Loucy (cell line): ENCODE data around the gene RCN1.

Experiments
- H2AFZ ChIP-seq: fragments of 200-600 bp; sonication (generic); 2 replicates; pipeline ENCODE4 v1.6.0; 2016; ENCODE audit warnings: antibody characterized with exemption, mild to moderate bottlenecking, low read length, moderate library complexity
- H3F3A ChIP-seq: fragments of 200-600 bp; 2 replicates; pipeline ENCODE4 v1.6.0; 2016; ENCODE audit warnings: antibody characterized with exemption, low read depth, mild to moderate bottlenecking
- H3K27me3 ChIP-seq: fragments of 200-600 bp; sonication (generic); 2 replicates; pipeline ENCODE4 v1.6.1; 2014; ENCODE audit warnings: low read length, mild to moderate bottlenecking; ENCODE audit not compliant: insufficient read depth, poor library complexity, severe bottlenecking
- H3K36me3 ChIP-seq: fragments of 200-600 bp; sonication (generic); 2 replicates; pipeline ENCODE4 v1.6.1; 2016; ENCODE audit warnings: low read length; ENCODE audit not compliant: insufficient read depth
- H3K4me1 ChIP-seq: fragments of 200-600 bp; sonication (generic); 2 replicates; pipeline ENCODE4 v1.5.1; 2014; ENCODE audit warnings: low read length, mild to moderate bottlenecking; ENCODE audit not compliant: insufficient read depth, poor library complexity, severe bottlenecking
- H3K4me2 ChIP-seq: fragments of 200-600 bp; sonication (generic); 2 replicates; pipeline ENCODE4 v1.6.0; 2014; ENCODE audit warnings: antibody characterized with exemption, low read length, low read depth, mild to moderate bottlenecking; ENCODE audit not compliant: poor library complexity, severe bottlenecking
- H3K4me3 ChIP-seq: fragments of 200-600 bp; sonication (generic); 2 replicates; pipeline ENCODE4 v1.5.1; 2014; ENCODE audit warnings: low read length, mild to moderate bottlenecking, mixed read lengths; ENCODE audit not compliant: poor library complexity, severe bottlenecking
- H3K79me2 ChIP-seq: fragments of 200-600 bp; sonication (generic); 2 replicates; pipeline ENCODE4 v1.6.1; 2014; ENCODE audit warnings: low read length; ENCODE audit not compliant: insufficient read depth
- H3K9ac ChIP-seq: fragments of 200-600 bp; sonication (generic); 2 replicates; pipeline ENCODE4 v1.6.0; 2014; ENCODE audit warnings: mild to moderate bottlenecking, low read depth, low read length, moderate library complexity; ENCODE audit not compliant: poor library complexity, severe bottlenecking
- H3K9me2 ChIP-seq: fragments of 200-600 bp; sonication (generic); replicated peaks from 2 replicates; pipeline ENCODE4 v1.6.1; 2016; ENCODE audit warnings: low read depth, low read length, mixed read lengths
- H3K9me3 ChIP-seq: fragments of 200-600 bp; sonication (generic); 2 replicates; pipeline ENCODE4 v1.6.1; 2014; ENCODE audit warnings: mild to moderate bottlenecking, antibody characterized with exemption, low read length, low read depth; ENCODE audit not compliant: insufficient read depth
- H4K20me1 ChIP-seq: fragments of 200-600 bp; sonication (generic); 2 replicates; pipeline ENCODE4 v1.6.0; 2014; ENCODE audit warnings: antibody characterized with exemption, low read length, mild to moderate bottlenecking; ENCODE audit not compliant: insufficient read depth, poor library complexity, severe bottlenecking
- CTCF ChIP-seq: fragments of 200-600 bp; sonication (generic); conservative IDR thresholded peaks from 2 replicates; pipeline ENCODE4 v1.5.1; 2014; ENCODE audit warnings: mild to moderate bottlenecking, antibody characterized with exemption, low read length
- EZH2phosphoT487 ChIP-seq: fragments of 200-600 bp; IDR thresholded peaks from 2 replicates; pipeline ENCODE4 v1.6.1; 2018; ENCODE audit warnings: antibody characterized with exemption, mild to moderate bottlenecking, moderate library complexity, borderline replicate concordance

Gene RCN1

DNA sequence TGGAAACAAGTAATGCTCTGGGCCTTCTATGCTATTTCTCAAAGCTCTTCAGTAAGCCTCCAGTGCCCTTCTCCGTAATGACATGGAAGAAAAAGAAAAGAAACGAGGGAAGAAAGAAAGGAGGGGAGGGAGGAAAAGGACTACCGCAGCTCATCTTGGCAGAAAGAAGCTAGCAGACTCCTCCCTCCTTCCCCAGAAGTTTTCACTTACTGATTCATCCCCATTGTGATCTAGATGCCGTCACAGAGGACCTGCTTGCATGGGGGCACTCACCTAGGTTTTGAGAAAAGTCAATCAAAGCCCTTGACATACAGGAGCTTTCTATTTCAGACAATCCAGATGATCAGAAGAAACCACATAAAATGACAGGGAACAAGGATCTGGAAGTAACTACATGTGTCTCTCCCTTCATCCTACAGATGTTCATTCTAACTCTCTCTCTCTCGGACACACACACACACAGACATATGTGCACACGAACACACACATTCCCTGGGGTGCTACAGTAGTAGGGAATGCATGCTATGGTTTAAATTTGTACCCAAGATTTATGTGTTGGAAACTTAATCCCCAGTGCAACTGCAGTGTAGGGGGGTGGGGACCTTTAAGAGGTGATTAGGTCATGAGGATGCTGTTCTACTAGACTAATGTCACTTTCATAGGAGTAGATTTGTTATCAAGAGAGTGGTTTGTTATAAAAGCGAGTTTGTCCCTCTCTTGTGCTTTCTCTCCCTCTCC, 37.6 kb upstream of the RCN1 start:
- H3K79me2 ChIP-seq, result no peaks in the 10 kb centered on the region
- no peaks in the 10 kb centered on the region for H3K27me3 ChIP-seq
- no peak for TF ChIP-seq EZH2phosphoT487
- TF ChIP-seq CTCF, result no peak
- no peak overlapping the region for H2AFZ ChIP-seq
- H3K9me3 ChIP-seq, result no peaks in the 10 kb centered on the region
- H3K9me2 ChIP-seq, result no peaks in the 10 kb centered on the region
- no peak overlapping the region for H3K9ac ChIP-seq
- no peak overlapping the region for H3K4me3 ChIP-seq
- H3K36me3 ChIP-seq, result no peaks in the 10 kb centered on the region
- H4K20me1 ChIP-seq, result no peaks in the 10 kb centered on the region
- no peak overlapping the region for H3K4me2 ChIP-seq
- no peaks in the 10 kb centered on the region for H3K4me1 ChIP-seq
- H3F3A ChIP-seq, result no peaks in the 10 kb centered on the region

- H3K9me2 ChIP-seq, result no peaks in the 10 kb centered on the region
- H3K36me3 ChIP-seq, result no peaks in the 10 kb centered on the region
- no peak overlapping the region for H3K4me2 ChIP-seq
- no peaks in the 10 kb centered on the region for H4K20me1 ChIP-seq
- H3F3A ChIP-seq, result no peaks in the 10 kb centered on the region
- TF ChIP-seq CTCF (no peak), EZH2phosphoT487 (no peak)
- H3K9ac ChIP-seq, result no peak overlapping the region
- no peaks in the 10 kb centered on the region for H3K79me2 ChIP-seq
- H3K27me3 ChIP-seq, result no peaks in the 10 kb centered on the region
- no peak overlapping the region for H3K4me3 ChIP-seq
- H3K4me1 ChIP-seq, result no peaks in the 10 kb centered on the region
- no peaks in the 10 kb centered on the region for H3K9me3 ChIP-seq
- no peak overlapping the region for H2AFZ ChIP-seq
These were observed 35.0 kb upstream of the RCN1 start for GRCh38 chr11:32055861-32056260.

DNA sequence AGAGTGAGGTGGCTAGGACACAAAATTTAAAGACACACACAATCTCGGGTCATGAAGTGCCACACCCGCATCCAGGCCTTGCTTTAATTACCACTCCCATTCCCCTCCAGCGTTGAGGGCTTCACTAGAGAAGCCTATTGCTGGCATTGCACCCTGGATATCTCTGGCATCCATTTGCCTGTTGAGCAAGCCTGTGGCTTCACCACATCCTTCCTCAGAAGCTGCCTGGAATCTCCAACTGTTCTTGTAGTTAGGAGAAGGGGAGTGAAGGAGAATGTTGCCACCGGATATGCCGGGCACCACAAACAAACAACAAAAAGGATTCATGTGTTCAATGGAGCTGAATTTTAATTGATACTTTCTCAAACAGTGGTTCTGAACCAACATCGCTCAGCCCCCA, 34.4 kb upstream of the RCN1 start:
- H3K79me2 ChIP-seq, result no peaks in the 10 kb centered on the region
- no peaks in the 10 kb centered on the region for H3K9me3 ChIP-seq
- no peak overlapping the region for H2AFZ ChIP-seq
- H3K4me2 ChIP-seq, result no peak overlapping the region
- no peaks in the 10 kb centered on the region for H3K4me1 ChIP-seq
- H3K9ac ChIP-seq, result no peak overlapping the region
- H3F3A ChIP-seq, result no peaks in the 10 kb centered on the region
- H3K4me3 ChIP-seq, result no peak overlapping the region
- H3K36me3 ChIP-seq, result no peaks in the 10 kb centered on the region
- no peaks in the 10 kb centered on the region for H4K20me1 ChIP-seq
- TF ChIP-seq EZH2phosphoT487 (no peak), CTCF (no peak)
- no peaks in the 10 kb centered on the region for H3K9me2 ChIP-seq
- H3K27me3 ChIP-seq, result no peaks in the 10 kb centered on the region
